CD14-positive monocyte (primary cell): ENCODE measurements around the gene AFG3L2. TPM values are rescaled to one million over a fixed set of nuclear protein-coding genes. Genes with fewer than 3 reads are reported as not detected.

Experiments used
- DNase-seq, 3 donors: peaks; one replicate each; pipeline ENCODE4 v3.0.0-alpha.2; 2011 to 2022
- H2AFZ ChIP-seq: 2 replicates; pipeline ENCODE4 v1.6.0; 2012; ENCODE audit warnings: mild to moderate bottlenecking, low read depth, low read length, inconsistent platforms; ENCODE audit not compliant: insufficient read depth, poor library complexity, severe bottlenecking
- H3K27ac ChIP-seq, 2 donors: 1 replicate in 1 of 2; 2 replicates in 1 of 2; pipeline ENCODE4 v1.5.1; 2012 to 2013; ENCODE audit warnings: low read length in 2 of 2, control low read depth in 1 of 2, inconsistent platforms in 1 of 2, low read depth in 1 of 2, mild to moderate bottlenecking in 1 of 2
- H3K27me3 ChIP-seq, 2 donors: one replicate each; pipeline versions ENCODE4 v1.6.0 to v1.6.1; 2011 to 2013; ENCODE audit warnings: low read length in 2 of 2; ENCODE audit not compliant: control insufficient read depth in 2 of 2, insufficient read depth in 2 of 2
- H3K36me3 ChIP-seq, 2 donors: replicated peaks in 1 of 2; 1 replicate in 1 of 2; 2 replicates in 1 of 2; pipeline versions ENCODE4 v1.5.1 to v1.6.1; 2012 to 2013; ENCODE audit warnings: low read length in 2 of 2, control low read depth in 1 of 2, inconsistent platforms in 1 of 2, mild to moderate bottlenecking in 1 of 2; ENCODE audit not compliant: insufficient read depth in 2 of 2, control insufficient read depth in 1 of 2
- H3K4me1 ChIP-seq, 2 donors: 1 replicate in 1 of 2; 2 replicates in 1 of 2; pipeline versions ENCODE4 v1.5.1 to v1.6.1; 2012 to 2013; ENCODE audit warnings: low read length in 2 of 2, control low read depth in 1 of 2, inconsistent platforms in 1 of 2, mild to moderate bottlenecking in 1 of 2, moderate library complexity in 1 of 2; ENCODE audit not compliant: insufficient read depth in 2 of 2, control insufficient read depth in 1 of 2
- H3K4me2 ChIP-seq: replicated peaks from 2 replicates; pipeline ENCODE3; 2012; ENCODE audit warnings: low read length, moderate library complexity, mild to moderate bottlenecking; ENCODE audit not compliant: poor library complexity, severe bottlenecking; ENCODE audit errors: extremely low read depth
- H3K4me3 ChIP-seq, 3 experiments: fragments of 200-600 bp in 1 of 3; sonication (generic) in 1 of 3; replicated peaks in 1 of 3; 1 replicate in 2 of 3; 2 replicates in 1 of 3; pipeline ENCODE4 v1.5.1; 2011 to 2013; ENCODE audit warnings: low read length in 3 of 3, mild to moderate bottlenecking in 3 of 3, control low read depth in 2 of 3, low read depth in 2 of 3, inconsistent platforms in 1 of 3, moderate library complexity in 1 of 3
- H3K79me2 ChIP-seq: 2 replicates; pipeline ENCODE4 v1.6.0; 2012; ENCODE audit warnings: mild to moderate bottlenecking, control low read depth, inconsistent platforms, low read length, moderate library complexity; ENCODE audit not compliant: insufficient read depth
- H3K9ac ChIP-seq: 2 replicates; pipeline ENCODE4 v1.6.0; 2017; ENCODE audit warnings: low read length, mild to moderate bottlenecking; ENCODE audit not compliant: insufficient read depth, poor library complexity, severe bottlenecking
- H3K9me3 ChIP-seq, 2 donors: replicated peaks in 1 of 2; 1 replicate in 1 of 2; 2 replicates in 1 of 2; pipeline versions ENCODE4 v1.5.1 to v1.6.1; 2012 to 2013; ENCODE audit warnings: low read length in 2 of 2, control low read depth in 1 of 2; ENCODE audit not compliant: control insufficient read depth in 1 of 2, insufficient read depth in 1 of 2
- H4K20me1 ChIP-seq: 2 replicates; pipeline ENCODE4 v1.6.0; 2012; ENCODE audit warnings: mild to moderate bottlenecking, low read length, control low read depth, moderate library complexity; ENCODE audit not compliant: insufficient read depth
- H3K27ac Mint-ChIP-seq, 7 donors: one replicate each; pipeline ENCODE4 v1.8.0; 2020; ENCODE audit warnings: mild to moderate bottlenecking in 7 of 7, mixed read lengths in 7 of 7, moderate library complexity in 6 of 7, inconsistent platforms in 2 of 7
- H3K27me3 Mint-ChIP-seq, 3 donors: one replicate each; pipeline ENCODE4 v1.8.0; 2021 to 2022; ENCODE audit warnings: low read depth in 3 of 3, mild to moderate bottlenecking in 3 of 3, mixed read lengths in 3 of 3, moderate library complexity in 3 of 3, inconsistent platforms in 1 of 3
- H3K36me3 Mint-ChIP-seq, 2 donors: one replicate each; pipeline ENCODE4 v1.8.0; 2020; ENCODE audit warnings: mixed read lengths in 2 of 2, inconsistent platforms in 1 of 2, mild to moderate bottlenecking in 1 of 2
- H3K4me1 Mint-ChIP-seq: one replicate; pipeline ENCODE4 v1.8.0; 2020; ENCODE audit warnings: mild to moderate bottlenecking, mixed read lengths
- H3K4me3 Mint-ChIP-seq, 2 donors: one replicate each; pipeline ENCODE4 v1.8.0; 2020; ENCODE audit warnings: mild to moderate bottlenecking in 2 of 2, mixed read lengths in 2 of 2, moderate library complexity in 1 of 2
- H3K9me3 Mint-ChIP-seq, 7 donors: one replicate each; pipeline ENCODE4 v1.8.0; 2020 to 2022; ENCODE audit warnings: mixed read lengths in 7 of 7, mild to moderate bottlenecking in 6 of 7, moderate library complexity in 6 of 7, inconsistent platforms in 2 of 7
- WGBS: methylation state at CpG from one replicate; pipeline ENCODE4 v1.1.5; 2013; ENCODE audit warnings: missing lambda C conversion rate; ENCODE audit not compliant: insufficient coverage; 5-methylcytosine and 5-hydroxymethylcytosine counted together
- intact Hi-C, 2 donors: fragments of 100-400 bp; cut with micrococcal nuclease; formaldehyde crosslinking; loops; one replicate each; pipeline versions ENCODE4 v1.15.0 to v1.15.1; 2023
- polyA plus RNA-seq, 3 donors: library from polyadenylated mRNA; depleted of rRNA in 1 of 3; unstranded in 2 of 3; stranded (reverse) in 1 of 3; fragments of 300-500 nt in 2 of 3; fragments of >200 nt in 1 of 3; fragmentation: Illumina TruSeq in 2 of 3; gene quantifications; 1 replicate in 2 of 3; 2 replicates in 1 of 3; pipeline ENCODE4 v1.2.3, GENCODE V29; 2012 to 2021
- TF ChIP-seq, protein P1 (sequence below): fragments of 200-600 bp; IDR thresholded peaks from one replicate; pipeline ENCODE4 v1.8.0; 2022; ENCODE audit warnings: antibody characterized with exemption, mild to moderate bottlenecking

Gene AFG3L2
- polyA plus RNA-seq, 3 donors, result 13.9 to 15.5 (median 13.9) TPM

DNA sequence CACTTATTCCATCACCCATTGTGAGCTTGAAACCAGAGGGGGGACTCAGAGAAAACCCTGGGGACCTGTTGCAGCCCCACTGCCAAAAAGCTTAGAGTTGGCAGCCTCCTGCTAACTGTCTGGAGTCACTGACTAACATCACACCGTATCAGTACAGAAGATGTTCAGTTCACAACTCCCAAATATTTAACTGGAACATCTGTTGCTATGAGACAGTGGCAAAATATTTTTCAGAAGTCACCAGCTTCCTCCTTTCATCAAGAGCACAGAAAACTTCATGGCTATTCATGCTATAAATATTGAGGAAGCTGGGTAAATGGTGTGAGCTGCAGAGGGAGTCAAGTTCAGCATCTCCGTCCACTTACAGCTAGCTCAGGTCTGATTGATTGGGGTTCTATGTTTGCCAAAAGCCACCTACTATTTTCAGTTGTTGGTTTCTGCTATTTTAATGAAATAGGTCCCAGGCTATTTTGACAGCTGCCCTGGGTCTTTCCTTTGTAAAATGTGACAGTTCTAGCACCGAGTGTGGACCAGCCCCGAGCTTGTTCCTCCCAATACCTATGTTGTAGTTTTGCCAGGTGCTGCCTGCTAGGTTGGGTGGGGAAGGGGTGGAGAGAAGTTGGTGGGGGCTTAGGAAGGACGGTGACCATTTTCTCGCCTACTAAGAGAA, 59.2 kb downstream of the AFG3L2 start:
- Histone ChIP-seq H4K20me1 (no peaks in the 10 kb centered on the region), H3K4me1 (peaks cover 14% of the 10 kb centered on the region in 2 donors), H3K9ac (no peak overlapping the region), H3K79me2 (no peaks in the 10 kb centered on the region), H3K27ac (peak overlapping the region; percentile 29 to 56), H3K9me3 (no peaks in the 10 kb centered on the region), H3K27me3 (no peaks in the 10 kb centered on the region), H3K4me2 (no peak overlapping the region), H3K4me3 (no peak overlapping the region), H2AFZ (no peak overlapping the region), H3K36me3 (peaks cover 9 to 43% of the 10 kb centered on the region in 2 donors)
- H3K36me3 Mint-ChIP-seq, result peaks cover 16 to 31% of the 10 kb centered on the region in 2 donors
- TF ChIP-seq, protein P1, sequence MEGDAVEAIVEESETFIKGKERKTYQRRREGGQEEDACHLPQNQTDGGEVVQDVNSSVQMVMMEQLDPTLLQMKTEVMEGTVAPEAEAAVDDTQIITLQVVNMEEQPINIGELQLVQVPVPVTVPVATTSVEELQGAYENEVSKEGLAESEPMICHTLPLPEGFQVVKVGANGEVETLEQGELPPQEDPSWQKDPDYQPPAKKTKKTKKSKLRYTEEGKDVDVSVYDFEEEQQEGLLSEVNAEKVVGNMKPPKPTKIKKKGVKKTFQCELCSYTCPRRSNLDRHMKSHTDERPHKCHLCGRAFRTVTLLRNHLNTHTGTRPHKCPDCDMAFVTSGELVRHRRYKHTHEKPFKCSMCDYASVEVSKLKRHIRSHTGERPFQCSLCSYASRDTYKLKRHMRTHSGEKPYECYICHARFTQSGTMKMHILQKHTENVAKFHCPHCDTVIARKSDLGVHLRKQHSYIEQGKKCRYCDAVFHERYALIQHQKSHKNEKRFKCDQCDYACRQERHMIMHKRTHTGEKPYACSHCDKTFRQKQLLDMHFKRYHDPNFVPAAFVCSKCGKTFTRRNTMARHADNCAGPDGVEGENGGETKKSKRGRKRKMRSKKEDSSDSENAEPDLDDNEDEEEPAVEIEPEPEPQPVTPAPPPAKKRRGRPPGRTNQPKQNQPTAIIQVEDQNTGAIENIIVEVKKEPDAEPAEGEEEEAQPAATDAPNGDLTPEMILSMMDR, result no peak
- H3K27ac Mint-ChIP-seq, result peak overlapping the region; percentile 42 to 92 (median 77)
- DNase-seq, result peak; percentile 55 to 71 (median 70)
- H3K4me1 Mint-ChIP-seq, result peaks cover 13% of the 10 kb centered on the region
- H3K27me3 Mint-ChIP-seq, result no peaks in the 10 kb centered on the region
- H3K4me3 Mint-ChIP-seq, result no peak overlapping the region
- WGBS, result 100% methylated on average over 1 of the region's 6 CpGs
- intact Hi-C loops, result no loop called here
- H3K9me3 Mint-ChIP-seq, result peaks cover 0 to 2% (median under 1%) of the 10 kb centered on the region in 7 donors

DNA sequence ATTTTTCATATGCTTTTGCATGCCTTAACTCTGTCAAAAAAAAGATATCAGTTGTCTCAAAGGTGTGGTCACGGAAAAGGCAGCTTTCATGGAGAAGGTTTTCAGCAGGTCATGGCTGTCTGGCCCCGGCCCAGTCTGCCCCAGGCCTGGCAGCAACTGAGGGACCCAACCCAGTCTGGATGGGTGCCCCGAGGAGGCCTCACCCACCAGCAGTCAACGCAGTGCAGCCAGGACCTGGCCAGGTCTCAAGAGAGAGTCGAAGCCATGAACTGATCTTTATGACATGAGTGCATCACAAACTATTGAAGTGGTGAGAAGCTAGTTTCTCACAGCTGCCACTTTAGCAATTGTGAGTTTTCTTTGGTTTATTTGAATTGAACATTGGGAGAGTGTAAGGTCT, 61.1 kb downstream of the AFG3L2 start:
- no peaks in the 10 kb centered on the region for H4K20me1 ChIP-seq
- no peaks in the 10 kb centered on the region for H3K27me3 ChIP-seq
- TF ChIP-seq, protein P1, result no peak
- 95% methylated on average over 5 of the region's 5 CpGs for whole genome bisulfite sequencing
- Mint-ChIP-seq H3K27me3 (no peaks in the 10 kb centered on the region), H3K4me3 (no peak overlapping the region), H3K4me1 (peaks cover 13% of the 10 kb centered on the region), H3K27ac (peak overlapping the region in 5 of 7 donors; percentile 5 to 70 (median 48)), H3K9me3 (peaks cover 0 to 15% (median 10%) of the 10 kb centered on the region in 7 donors), H3K36me3 (peaks cover 14 to 34% of the 10 kb centered on the region in 2 donors)
- intact Hi-C loops, result no loop called here
- H3K36me3 ChIP-seq, result peaks cover 4 to 49% of the 10 kb centered on the region in 2 donors
- H2AFZ ChIP-seq, result no peak overlapping the region
- peaks cover 8 to 9% of the 10 kb centered on the region in 2 donors for H3K9me3 ChIP-seq
- no peaks in the 10 kb centered on the region for H3K79me2 ChIP-seq
- no peak overlapping the region for H3K27ac ChIP-seq
- DNase-seq, result no peak
- no peak overlapping the region for H3K4me2 ChIP-seq
- H3K4me1 ChIP-seq, result peaks cover 14% of the 10 kb centered on the region in 2 donors
- no peak overlapping the region for H3K9ac ChIP-seq
- H3K4me3 ChIP-seq, result no peak overlapping the region
